K562 (cell line): ENCODE results near the gene TRIOBP. TPM values are rescaled to one million over a fixed set of nuclear protein-coding genes. Genes with fewer than 3 reads are reported as not detected.

Experiments
- CHD7 ChIP-seq: fragments of 200-600 bp; sonication (generic); IDR thresholded peaks from one replicate; pipeline ENCODE4 v1.6.1; 2012; ENCODE audit warnings: mild to moderate bottlenecking, low read depth, low read length, inconsistent platforms
- MGA ChIP-seq: fragments of 450-650 bp; IDR thresholded peaks from 2 replicates; pipeline ENCODE4 v1.6.1; 2016; ENCODE audit warnings: mild to moderate bottlenecking, moderate library complexity
- MTA2 ChIP-seq: fragments of 450-650 bp; IDR thresholded peaks from 2 replicates; pipeline ENCODE4 v1.6.1; 2016; ENCODE audit warnings: low read depth
- NFIX ChIP-seq: fragments of 250-450 bp; sonication (Bioruptor Pico); IDR thresholded peaks from 2 replicates; pipeline ENCODE4 v1.4.0; 2020; ENCODE audit warnings: low read depth, mild to moderate bottlenecking, moderate library complexity
- PYGO2 ChIP-seq: fragments of 450-650 bp; IDR thresholded peaks from 2 replicates; pipeline ENCODE4 v1.6.1; 2016; ENCODE audit warnings: mild to moderate bottlenecking, missing genetic modification characterization, moderate library complexity, missing compliant biosample characterization
- polyA plus RNA-seq, 8 experiments: library from polyadenylated mRNA; depleted of rRNA in 4 of 8; stranded (reverse) in 5 of 8; unstranded in 3 of 8; fragments of >200 nt; fragmentation: Nextera tagmentation in 2 of 8; fragmentation: Illumina TruSeq in 1 of 8; extraction: Ambion mirVana in 2 of 8; extraction: Trizol in 1 of 8; gene quantifications; 2 replicates each; pipeline versions ENCODE4 v1.2.1 to v1.2.3, GENCODE V29; 2011 to 2014; ENCODE audit warnings: inconsistent platforms in 1 of 8, missing spikeins in 1 of 8
- total RNA-seq, 7 experiments: library from RNA; depleted of rRNA in 6 of 7; stranded (reverse); fragments of >200 nt in 6 of 7; fragmentation: Illumina TruSeq in 2 of 7; extraction: Trizol in 2 of 7; gene quantifications; 2 replicates each; pipeline versions ENCODE4 v1.2.1 to v1.2.3, GENCODE V29; 2011 to 2021; ENCODE audit warnings: low replicate concordance in 1 of 7

Gene TRIOBP
- total and polyA plus RNA-seq, 9 of the 15 experiments (the other 6 are each of a cell fraction or from before 2014, with no cell fraction given), result 0.24 to 13.8 (median 5.5) TPM

- TF ChIP-seq MGA, result peak; percentile 74
- TF ChIP-seq MTA2, result no peak
- TF ChIP-seq PYGO2, result no peak
- no peak for TF ChIP-seq NFIX
- TF ChIP-seq CHD7, result no peak
- TF ChIP-seq, all 486 proteins: peak for 11
These were observed 105.1 kb downstream of the TRIOBP start (continued) for GRCh38 chr22:37801946-37802309.
